ENCODE data around the gene CCDC89.

Gene CCDC89

DNA sequence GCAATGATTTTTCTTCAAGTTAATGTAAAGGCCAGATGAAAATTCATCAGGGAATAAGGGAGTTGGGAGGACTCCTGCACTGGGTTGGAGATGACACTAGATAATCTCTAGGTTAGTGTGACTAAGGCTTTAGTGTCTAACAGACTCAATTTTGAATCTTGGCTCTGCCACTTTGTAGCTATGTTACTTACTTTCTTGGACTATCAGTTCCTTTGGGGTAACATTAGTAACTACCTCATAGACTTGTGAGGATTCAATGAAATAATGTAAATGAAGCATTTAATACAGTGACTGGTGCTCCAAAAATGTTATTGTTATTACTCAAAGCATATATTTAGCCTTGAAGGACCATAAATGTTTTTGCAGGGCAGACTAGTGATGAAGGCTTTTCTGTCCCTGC is 9.6 kb upstream of the CCDC89 start:
- in situ Hi-C loops (cut with MboI; ENCODE audit: low sequenced_read_pairs, unreplicated experiment), result no loop called here
- TF ChIP-seq CTCF (IDR thresholded peaks at IDR 0.05; ENCODE audit: borderline replicate concordance, control extremely low read depth, extremely low read depth, insufficient read depth, missing control alignments), result no peak
- no peak for DNase-seq (ENCODE audit: low spot score)

GRCh38 chr11:85694385-85694980 is 8.5 kb upstream of the CCDC89 start:
- in situ Hi-C loops (cut with MboI; ENCODE audit: low sequenced_read_pairs, unreplicated experiment), result no loop called here
- DNase-seq (ENCODE audit: low spot score), result no peak
- no peak for TF ChIP-seq CTCF (IDR thresholded peaks at IDR 0.05; ENCODE audit: borderline replicate concordance, control extremely low read depth, extremely low read depth, insufficient read depth, missing control alignments)

GRCh38 chr11:85685125-85685819 is 723 bp downstream of the CCDC89 start:
- TF ChIP-seq CTCF (IDR thresholded peaks at IDR 0.05; ENCODE audit: borderline replicate concordance, control extremely low read depth, extremely low read depth, insufficient read depth, missing control alignments), result no peak
- in situ Hi-C loops (cut with MboI; ENCODE audit: low sequenced_read_pairs, unreplicated experiment), result no loop called here
- no peak for DNase-seq (ENCODE audit: low spot score)

GRCh38 chr11:85682330-85683305 is 3.4 kb downstream of the CCDC89 start:
- DNase-seq (ENCODE audit: low spot score), result peak; percentile 83
- in situ Hi-C loops (cut with MboI; ENCODE audit: low sequenced_read_pairs, unreplicated experiment), result no loop called here
- no peak for TF ChIP-seq CTCF (IDR thresholded peaks at IDR 0.05; ENCODE audit: borderline replicate concordance, control extremely low read depth, extremely low read depth, insufficient read depth, missing control alignments)

- in situ Hi-C loops (cut with MboI; ENCODE audit: low sequenced_read_pairs, unreplicated experiment), result no loop called here
Observed at GRCh38 chr11:85680897-85681296, 5.1 kb downstream of the CCDC89 start.

More at GRCh38 chr11:85680897-85681296, 5.1 kb downstream of the CCDC89 start:
- no peak for DNase-seq (ENCODE audit: low spot score)
- no peak for TF ChIP-seq CTCF (IDR thresholded peaks at IDR 0.05; ENCODE audit: borderline replicate concordance, control extremely low read depth, extremely low read depth, insufficient read depth, missing control alignments)
